ENCODE measurements around the gene JMJD7.

Gene JMJD7

GRCh38 chr15:41881920-41882688 lies 54.2 kb downstream of the JMJD7 start:
- H3K4me3 ChIP-seq (ENCODE audit: low read length), result no peak overlapping the region

DNA sequence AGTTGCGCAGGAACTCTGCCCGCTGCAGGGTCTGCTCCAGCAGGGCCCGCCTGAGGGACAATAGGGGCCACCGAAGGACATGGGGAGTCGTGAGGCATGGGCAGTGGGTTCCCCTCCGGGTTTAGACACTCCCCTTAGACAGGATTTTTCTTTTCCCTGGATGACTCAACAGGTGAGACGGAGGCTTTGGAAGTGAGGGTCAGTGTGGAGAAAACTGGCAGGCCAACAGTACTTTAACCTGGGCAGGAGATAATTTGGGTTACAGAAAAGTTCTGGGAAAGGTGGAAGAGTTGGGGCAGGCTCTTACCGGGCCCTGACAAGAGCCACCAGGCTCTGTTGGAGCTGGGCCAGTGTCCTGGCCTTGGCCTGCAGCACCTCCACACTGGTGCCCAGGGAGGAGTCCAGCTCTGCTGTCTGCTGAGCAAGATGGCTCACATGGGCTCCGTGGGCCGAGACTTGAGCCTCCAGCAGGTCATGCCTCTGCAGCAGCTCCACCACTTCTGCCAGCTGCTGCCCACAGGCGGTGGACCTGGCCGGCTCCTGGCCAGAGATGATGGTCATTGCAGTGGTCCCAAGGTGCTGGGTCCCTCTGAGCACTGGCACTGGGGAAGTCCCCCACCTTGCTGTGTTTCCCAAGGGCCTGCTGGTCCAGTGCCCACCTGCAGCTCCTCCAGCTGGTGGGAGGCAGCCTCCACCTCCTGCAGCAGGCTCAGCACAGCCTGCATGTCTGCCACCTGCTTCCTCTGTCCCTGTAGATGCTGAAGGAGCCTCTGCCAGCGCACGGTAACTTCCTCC lies 55.0 kb downstream of the JMJD7 start:
- H3K79me2 ChIP-seq (ENCODE audit: control insufficient read depth, insufficient read depth, low read length), result no peaks in the 10 kb centered on the region
- no peak overlapping the region for H4K5ac ChIP-seq (ENCODE audit: low read length)
- peaks cover 6% of the 10 kb centered on the region for H3K27me3 ChIP-seq (ENCODE audit: insufficient read depth, low read length, poor library complexity)
- peak overlapping the region; percentile 84 for H3K4me2 ChIP-seq (ENCODE audit: low read length)
- H2AK5ac ChIP-seq (ENCODE audit: low read length), result no peak overlapping the region
- no peak overlapping the region for H4K8ac ChIP-seq (ENCODE audit: low read depth, low read length)
- H2BK120ac ChIP-seq (ENCODE audit: low read depth, low read length), result no peak overlapping the region
- H3K4me1 ChIP-seq (ENCODE audit: control insufficient read depth, low read depth, low read length), result no peaks in the 10 kb centered on the region
- no peak overlapping the region for H3K27ac ChIP-seq (ENCODE audit: low read depth, low read length)
- H3K23ac ChIP-seq (ENCODE audit: low read length), result no peak overlapping the region
- no peak overlapping the region for H3K4ac ChIP-seq (ENCODE audit: low read depth, low read length)
- no peak for DNase-seq
- no peak overlapping the region for H2BK15ac ChIP-seq (replicated peaks; ENCODE audit: low read depth)
- no peak overlapping the region for H3K18ac ChIP-seq (ENCODE audit: low read length)
- H3K36me3 ChIP-seq (ENCODE audit: control insufficient read depth, insufficient read depth, low read length), result no peaks in the 10 kb centered on the region
- no peak overlapping the region for H3K4me3 ChIP-seq (ENCODE audit: low read length)
- H2BK5ac ChIP-seq (ENCODE audit: low read length), result no peak overlapping the region
- peak overlapping the region; percentile 85 for H3K56ac ChIP-seq (ENCODE audit: low read length)
- no CpG with 5 or more reads among the region's 14 CpGs for WGBS (ENCODE audit: extremely low coverage, insufficient coverage, low lambda C conversion rate)
- H3K9ac ChIP-seq (ENCODE audit: low read length), result no peak overlapping the region
- H3K79me1 ChIP-seq (ENCODE audit: low read length), result no peaks in the 10 kb centered on the region

More at GRCh38 chr15:41881920-41882688, 54.2 kb downstream of the JMJD7 start:
- H3K27ac ChIP-seq (ENCODE audit: low read depth, low read length), result no peak overlapping the region
- no peaks in the 10 kb centered on the region for H3K79me2 ChIP-seq (ENCODE audit: control insufficient read depth, insufficient read depth, low read length)
- H2BK120ac ChIP-seq (ENCODE audit: low read depth, low read length), result no peak overlapping the region
- peaks cover 6% of the 10 kb centered on the region for H3K27me3 ChIP-seq (ENCODE audit: insufficient read depth, low read length, poor library complexity)
- no peak overlapping the region for H4K8ac ChIP-seq (ENCODE audit: low read depth, low read length)
- H3K79me1 ChIP-seq (ENCODE audit: low read length), result no peaks in the 10 kb centered on the region
- peak overlapping the region; percentile 85 for H3K56ac ChIP-seq (ENCODE audit: low read length)
- whole genome bisulfite sequencing (ENCODE audit: extremely low coverage, insufficient coverage, low lambda C conversion rate), result no CpG with 5 or more reads among the region's 81 CpGs
- no peak overlapping the region for H3K18ac ChIP-seq (ENCODE audit: low read length)
- H3K36me3 ChIP-seq (ENCODE audit: control insufficient read depth, insufficient read depth, low read length), result no peaks in the 10 kb centered on the region
- no peak overlapping the region for H3K4ac ChIP-seq (ENCODE audit: low read depth, low read length)
- H3K23ac ChIP-seq (ENCODE audit: low read length), result peak overlapping the region; percentile 80
- no peaks in the 10 kb centered on the region for H3K4me1 ChIP-seq (ENCODE audit: control insufficient read depth, low read depth, low read length)
- no peak overlapping the region for H2BK5ac ChIP-seq (ENCODE audit: low read length)
- peak overlapping the region; percentile 61 for H3K9ac ChIP-seq (ENCODE audit: low read length)
- peak overlapping the region; percentile 84 for H3K4me2 ChIP-seq (ENCODE audit: low read length)
- no peak overlapping the region for H2AK5ac ChIP-seq (ENCODE audit: low read length)
- DNase-seq, result peak; percentile 32
- no peak overlapping the region for H4K5ac ChIP-seq (ENCODE audit: low read length)
- no peak overlapping the region for H2BK15ac ChIP-seq (replicated peaks; ENCODE audit: low read depth)

- no peak overlapping the region for H3K27ac ChIP-seq (ENCODE audit: low read depth, low read length)
- H3K4me1 ChIP-seq (ENCODE audit: control insufficient read depth, low read depth, low read length), result no peaks in the 10 kb centered on the region
- H3K79me1 ChIP-seq (ENCODE audit: low read length), result no peaks in the 10 kb centered on the region
- H3K9ac ChIP-seq (ENCODE audit: low read length), result no peak overlapping the region
- H2AK5ac ChIP-seq (ENCODE audit: low read length), result no peak overlapping the region
- H3K79me2 ChIP-seq (ENCODE audit: control insufficient read depth, insufficient read depth, low read length), result no peaks in the 10 kb centered on the region
- H3K36me3 ChIP-seq (ENCODE audit: control insufficient read depth, insufficient read depth, low read length), result no peaks in the 10 kb centered on the region
- H4K8ac ChIP-seq (ENCODE audit: low read depth, low read length), result no peak overlapping the region
- no peak overlapping the region for H3K4me3 ChIP-seq (ENCODE audit: low read length)
- no peak overlapping the region for H4K5ac ChIP-seq (ENCODE audit: low read length)
- no peak overlapping the region for H3K23ac ChIP-seq (ENCODE audit: low read length)
- no CpG with 5 or more reads among the region's 2 CpGs for WGBS (ENCODE audit: extremely low coverage, insufficient coverage, low lambda C conversion rate)
- H2BK15ac ChIP-seq (replicated peaks; ENCODE audit: low read depth), result no peak overlapping the region
- H3K27me3 ChIP-seq (ENCODE audit: insufficient read depth, low read length, poor library complexity), result peaks cover 6% of the 10 kb centered on the region
- H3K4ac ChIP-seq (ENCODE audit: low read depth, low read length), result no peak overlapping the region
- no peak overlapping the region for H3K4me2 ChIP-seq (ENCODE audit: low read length)
- H3K56ac ChIP-seq (ENCODE audit: low read length), result no peak overlapping the region
- no peak overlapping the region for H3K18ac ChIP-seq (ENCODE audit: low read length)
- no peak overlapping the region for H2BK120ac ChIP-seq (ENCODE audit: low read depth, low read length)
- DNase-seq, result no peak
- H2BK5ac ChIP-seq (ENCODE audit: low read length), result no peak overlapping the region
These were observed 55.6 kb downstream of the JMJD7 start for GRCh38 chr15:41883484-41883825.

DNA sequence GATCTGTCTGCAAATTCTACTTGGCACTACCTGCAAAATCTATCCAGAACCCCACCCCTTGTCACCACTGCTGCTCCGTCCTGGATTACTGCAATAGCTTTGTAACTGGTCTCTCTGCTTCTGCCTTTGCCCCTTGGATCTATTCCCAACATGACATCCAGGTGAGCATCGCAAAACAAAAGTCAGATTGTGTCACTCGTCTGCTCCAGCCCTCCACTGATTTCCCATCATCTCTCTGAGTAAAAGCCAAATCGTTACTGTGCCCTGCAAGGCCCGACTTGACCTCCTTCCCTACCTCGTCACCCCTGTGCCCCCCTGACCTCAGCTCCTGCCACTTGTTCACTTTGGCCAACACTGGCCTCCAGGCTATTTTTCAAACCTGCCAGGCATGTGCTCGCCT lies 56.6 kb downstream of the JMJD7 start:
- no CpG with 5 or more reads among the region's 7 CpGs for WGBS (ENCODE audit: extremely low coverage, insufficient coverage, low lambda C conversion rate)
- H3K4me3 ChIP-seq (ENCODE audit: low read length), result no peak overlapping the region
- no peak overlapping the region for H4K8ac ChIP-seq (ENCODE audit: low read depth, low read length)
- no peaks in the 10 kb centered on the region for H3K79me1 ChIP-seq (ENCODE audit: low read length)
- H3K56ac ChIP-seq (ENCODE audit: low read length), result no peak overlapping the region
- no peak overlapping the region for H3K4me2 ChIP-seq (ENCODE audit: low read length)
- no peak overlapping the region for H3K18ac ChIP-seq (ENCODE audit: low read length)
- no peak for DNase-seq
- H3K36me3 ChIP-seq (ENCODE audit: control insufficient read depth, insufficient read depth, low read length), result no peaks in the 10 kb centered on the region
- no peaks in the 10 kb centered on the region for H3K79me2 ChIP-seq (ENCODE audit: control insufficient read depth, insufficient read depth, low read length)
- no peak overlapping the region for H3K9ac ChIP-seq (ENCODE audit: low read length)
- H3K4ac ChIP-seq (ENCODE audit: low read depth, low read length), result no peak overlapping the region
- H3K4me1 ChIP-seq (ENCODE audit: control insufficient read depth, low read depth, low read length), result no peaks in the 10 kb centered on the region
- no peak overlapping the region for H3K23ac ChIP-seq (ENCODE audit: low read length)
- no peak overlapping the region for H2BK5ac ChIP-seq (ENCODE audit: low read length)
- no peak overlapping the region for H4K5ac ChIP-seq (ENCODE audit: low read length)
- no peak overlapping the region for H2BK120ac ChIP-seq (ENCODE audit: low read depth, low read length)
- H2BK15ac ChIP-seq (replicated peaks; ENCODE audit: low read depth), result no peak overlapping the region
- H3K27me3 ChIP-seq (ENCODE audit: insufficient read depth, low read length, poor library complexity), result peaks cover 6% of the 10 kb centered on the region
- no peak overlapping the region for H2AK5ac ChIP-seq (ENCODE audit: low read length)
- no peak overlapping the region for H3K27ac ChIP-seq (ENCODE audit: low read depth, low read length)

DNA sequence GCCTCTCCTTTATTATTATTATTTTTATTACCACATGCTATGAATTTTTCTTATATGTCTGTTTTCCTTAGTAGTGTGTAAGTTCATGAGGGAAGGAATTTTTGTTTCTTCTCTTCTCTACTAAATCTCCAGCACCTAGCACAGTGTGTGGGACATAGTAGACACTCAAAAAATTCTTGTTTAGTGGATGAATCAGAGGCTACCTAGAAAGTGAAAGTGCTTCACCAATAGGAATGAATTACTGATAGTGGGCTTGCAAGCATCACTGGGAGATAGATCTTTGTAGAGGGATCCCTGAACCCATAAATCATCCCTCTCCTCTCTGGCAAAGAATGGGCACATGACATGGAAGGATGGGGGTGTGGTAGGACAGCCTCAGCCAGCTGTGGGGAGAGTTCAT lies 57.4 kb downstream of the JMJD7 start:
- Histone ChIP-seq H3K23ac (ENCODE audit: low read length) (no peak overlapping the region), H3K36me3 (ENCODE audit: control insufficient read depth, insufficient read depth, low read length) (no peaks in the 10 kb centered on the region), H2BK120ac (ENCODE audit: low read depth, low read length) (no peak overlapping the region), H4K5ac (ENCODE audit: low read length) (no peak overlapping the region), H3K9ac (ENCODE audit: low read length) (no peak overlapping the region), H4K8ac (ENCODE audit: low read depth, low read length) (no peak overlapping the region), H3K79me2 (ENCODE audit: control insufficient read depth, insufficient read depth, low read length) (no peaks in the 10 kb centered on the region), H3K4me3 (ENCODE audit: low read length) (no peak overlapping the region), H2AK5ac (ENCODE audit: low read length) (no peak overlapping the region), H2BK5ac (ENCODE audit: low read length) (no peak overlapping the region), H3K27ac (ENCODE audit: low read depth, low read length) (no peak overlapping the region), H3K27me3 (ENCODE audit: insufficient read depth, low read length, poor library complexity) (peaks cover 6% of the 10 kb centered on the region), H3K4me2 (ENCODE audit: low read length) (no peak overlapping the region), H3K79me1 (ENCODE audit: low read length) (no peaks in the 10 kb centered on the region), H3K18ac (ENCODE audit: low read length) (no peak overlapping the region), H3K56ac (ENCODE audit: low read length) (no peak overlapping the region), H3K4me1 (ENCODE audit: control insufficient read depth, low read depth, low read length) (no peaks in the 10 kb centered on the region), H2BK15ac (replicated peaks; ENCODE audit: low read depth) (no peak overlapping the region), H3K4ac (ENCODE audit: low read depth, low read length) (no peak overlapping the region)
- DNase-seq, result no peak
